Measurements from ENCODE around the gene MAPKAPK3.

GRCh38 chr3:50581459-50581842 lies 35.5 kb upstream of the MAPKAPK3 start:
- TF ChIP-seq CEBPB (IDR thresholded peaks at IDR 0.05) (no peak), EP300 (IDR thresholded peaks at IDR 0.05; ENCODE audit: borderline replicate concordance) (no peak), CREB1 (IDR thresholded peaks at IDR 0.05; ENCODE audit: low read depth) (no peak), YY1 (IDR thresholded peaks at IDR 0.05; ENCODE audit: low read depth) (no peak), EGR1 (IDR thresholded peaks at IDR 0.05) (no peak), MAX (IDR thresholded peaks at IDR 0.05) (no peak), TEAD4 (IDR thresholded peaks at IDR 0.05) (no peak), TAF1 (IDR thresholded peaks at IDR 0.05; ENCODE audit: low read depth) (no peak), FOXM1 (IDR thresholded peaks at IDR 0.05; ENCODE audit: borderline replicate concordance, low read depth) (no peak), ZBTB7A (IDR thresholded peaks at IDR 0.05; ENCODE audit: low read depth) (no peak), RAD21 (IDR thresholded peaks at IDR 0.05; ENCODE audit: low read depth) (no peak), TCF12 (IDR thresholded peaks at IDR 0.05; ENCODE audit: low read depth) (no peak)
- TF ChIP-seq, protein P1, sequence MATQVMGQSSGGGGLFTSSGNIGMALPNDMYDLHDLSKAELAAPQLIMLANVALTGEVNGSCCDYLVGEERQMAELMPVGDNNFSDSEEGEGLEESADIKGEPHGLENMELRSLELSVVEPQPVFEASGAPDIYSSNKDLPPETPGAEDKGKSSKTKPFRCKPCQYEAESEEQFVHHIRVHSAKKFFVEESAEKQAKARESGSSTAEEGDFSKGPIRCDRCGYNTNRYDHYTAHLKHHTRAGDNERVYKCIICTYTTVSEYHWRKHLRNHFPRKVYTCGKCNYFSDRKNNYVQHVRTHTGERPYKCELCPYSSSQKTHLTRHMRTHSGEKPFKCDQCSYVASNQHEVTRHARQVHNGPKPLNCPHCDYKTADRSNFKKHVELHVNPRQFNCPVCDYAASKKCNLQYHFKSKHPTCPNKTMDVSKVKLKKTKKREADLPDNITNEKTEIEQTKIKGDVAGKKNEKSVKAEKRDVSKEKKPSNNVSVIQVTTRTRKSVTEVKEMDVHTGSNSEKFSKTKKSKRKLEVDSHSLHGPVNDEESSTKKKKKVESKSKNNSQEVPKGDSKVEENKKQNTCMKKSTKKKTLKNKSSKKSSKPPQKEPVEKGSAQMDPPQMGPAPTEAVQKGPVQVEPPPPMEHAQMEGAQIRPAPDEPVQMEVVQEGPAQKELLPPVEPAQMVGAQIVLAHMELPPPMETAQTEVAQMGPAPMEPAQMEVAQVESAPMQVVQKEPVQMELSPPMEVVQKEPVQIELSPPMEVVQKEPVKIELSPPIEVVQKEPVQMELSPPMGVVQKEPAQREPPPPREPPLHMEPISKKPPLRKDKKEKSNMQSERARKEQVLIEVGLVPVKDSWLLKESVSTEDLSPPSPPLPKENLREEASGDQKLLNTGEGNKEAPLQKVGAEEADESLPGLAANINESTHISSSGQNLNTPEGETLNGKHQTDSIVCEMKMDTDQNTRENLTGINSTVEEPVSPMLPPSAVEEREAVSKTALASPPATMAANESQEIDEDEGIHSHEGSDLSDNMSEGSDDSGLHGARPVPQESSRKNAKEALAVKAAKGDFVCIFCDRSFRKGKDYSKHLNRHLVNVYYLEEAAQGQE (IDR thresholded peaks at IDR 0.05; ENCODE audit: low read depth), result no peak
